AG04450 (cell line): Measurements from ENCODE around the gene SPOP. TPM values are rescaled to one million over a fixed set of nuclear protein-coding genes. Genes with fewer than 3 reads are reported as not detected.

ENCODE experiments used
- CTCF ChIA-PET: fragments of 300-600, 350-600 bp; formaldehyde crosslinking; extraction: SDS; loops from one replicate; lab custom pipeline; 2022; ENCODE audit warnings: antibody characterized with exemption, inconsistent platforms; lab: Charles Lee
- POLR2A ChIA-PET: fragments of 350-600 bp; formaldehyde crosslinking; extraction: SDS; loops from one replicate; lab custom pipeline; 2021; ENCODE audit warnings: antibody characterized with exemption, inconsistent platforms; lab: Yijun Ruan, JAX
- DNase-seq: peaks from one replicate; pipeline ENCODE4 v3.0.0-alpha.2; 2011; ENCODE audit warnings: low read depth, low spot score
- H3K27ac ChIP-seq: one replicate; pipeline ENCODE4 v1.5.1; 2012; ENCODE audit warnings: low read depth, low read length, control low read depth
- H3K27me3 ChIP-seq: one replicate; pipeline ENCODE4 v1.6.0; 2012; ENCODE audit warnings: low read length; ENCODE audit not compliant: control insufficient read depth, insufficient read depth
- H3K4me3 ChIP-seq: 2 replicates; pipeline ENCODE4 v1.5.1; 2011; ENCODE audit warnings: mild to moderate bottlenecking, low read depth, low read length, control low read depth
- H3K9me3 ChIP-seq: 2 replicates; pipeline ENCODE4 v1.5.1; 2012; ENCODE audit warnings: low read length; ENCODE audit not compliant: control insufficient read depth, insufficient read depth
- polyA plus RNA-seq: library from polyadenylated mRNA; depleted of rRNA; stranded (reverse); fragments of >200 nt; gene quantifications from 2 replicates; pipeline ENCODE4 v1.2.3, GENCODE V29; 2011
- TF ChIP-seq, protein P1 (sequence below): IDR thresholded peaks from 2 replicates; pipeline ENCODE4 v1.5.1; 2011; ENCODE audit warnings: low read depth, low read length, control low read depth, inconsistent platforms

Gene SPOP
- polyA plus RNA-seq, 1 experiment = 51.6 TPM

GRCh38 chr17:49692751-49693150 lies 14.9 kb upstream of the SPOP start:
- POLR2A ChIA-PET = no interaction called here
- no peaks in the 10 kb centered on the region for H3K9me3 ChIP-seq
- TF ChIP-seq, protein P1, sequence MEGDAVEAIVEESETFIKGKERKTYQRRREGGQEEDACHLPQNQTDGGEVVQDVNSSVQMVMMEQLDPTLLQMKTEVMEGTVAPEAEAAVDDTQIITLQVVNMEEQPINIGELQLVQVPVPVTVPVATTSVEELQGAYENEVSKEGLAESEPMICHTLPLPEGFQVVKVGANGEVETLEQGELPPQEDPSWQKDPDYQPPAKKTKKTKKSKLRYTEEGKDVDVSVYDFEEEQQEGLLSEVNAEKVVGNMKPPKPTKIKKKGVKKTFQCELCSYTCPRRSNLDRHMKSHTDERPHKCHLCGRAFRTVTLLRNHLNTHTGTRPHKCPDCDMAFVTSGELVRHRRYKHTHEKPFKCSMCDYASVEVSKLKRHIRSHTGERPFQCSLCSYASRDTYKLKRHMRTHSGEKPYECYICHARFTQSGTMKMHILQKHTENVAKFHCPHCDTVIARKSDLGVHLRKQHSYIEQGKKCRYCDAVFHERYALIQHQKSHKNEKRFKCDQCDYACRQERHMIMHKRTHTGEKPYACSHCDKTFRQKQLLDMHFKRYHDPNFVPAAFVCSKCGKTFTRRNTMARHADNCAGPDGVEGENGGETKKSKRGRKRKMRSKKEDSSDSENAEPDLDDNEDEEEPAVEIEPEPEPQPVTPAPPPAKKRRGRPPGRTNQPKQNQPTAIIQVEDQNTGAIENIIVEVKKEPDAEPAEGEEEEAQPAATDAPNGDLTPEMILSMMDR = no peak
- no peak overlapping the region for H3K4me3 ChIP-seq
- CTCF ChIA-PET = interaction anchor here (0.7 to 9.7 kb wide), 3 partner anchors 23 to 125 kb away, joined by 4 to 99 read pairs (median 4); no protein-coding TSS in a partner anchor
- no peak for DNase-seq
- no peak overlapping the region for H3K27ac ChIP-seq
- H3K27me3 ChIP-seq = no peaks in the 10 kb centered on the region

GRCh38 chr17:49691677-49692191 lies 13.8 kb upstream of the SPOP start:
- TF ChIP-seq, protein P1 = no peak
- H3K27ac ChIP-seq = no peak overlapping the region
- ChIA-PET CTCF (interaction anchor here (0.8 to 9.7 kb wide), 5 partner anchors 10 to 135 kb away, joined by 3 to 99 read pairs (median 9); no protein-coding TSS in a partner anchor), POLR2A (interaction anchor here (0.6 kb wide), 1 partner anchor 298 kb away, joined by 3 read pairs; no protein-coding TSS in a partner anchor)
- DNase-seq = no peak
- no peak overlapping the region for H3K4me3 ChIP-seq
- H3K9me3 ChIP-seq = no peaks in the 10 kb centered on the region
- no peaks in the 10 kb centered on the region for H3K27me3 ChIP-seq

DNA sequence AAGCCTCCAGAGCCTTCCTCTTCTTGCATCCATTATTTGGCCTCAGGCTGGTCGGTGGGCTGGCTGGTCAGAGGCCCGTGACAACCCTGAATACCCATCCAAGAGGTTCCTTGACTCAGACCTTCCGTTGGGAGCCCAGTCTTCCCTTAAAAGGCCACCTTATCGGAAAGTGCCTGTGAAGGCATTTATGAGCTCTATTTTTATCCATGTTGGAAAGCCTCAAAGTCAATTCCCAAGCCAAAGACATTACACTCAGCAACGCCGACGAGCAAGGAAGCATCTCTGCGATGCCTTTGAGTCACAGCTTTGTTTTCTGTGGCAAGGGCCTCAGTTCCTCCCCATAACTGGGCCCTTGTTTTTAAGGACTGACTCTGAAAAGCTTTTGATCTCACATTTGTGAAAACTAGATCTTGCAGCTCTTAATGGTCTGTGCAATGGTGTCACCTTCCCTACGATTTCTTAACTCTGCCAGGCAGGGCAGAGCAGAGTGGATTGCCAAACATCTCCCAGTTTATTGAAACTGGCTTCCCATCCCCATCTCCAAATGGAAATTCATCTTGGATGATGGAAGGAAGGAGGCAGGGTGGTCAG lies 13.3 kb upstream of the SPOP start:
- CTCF ChIA-PET = interaction anchor here (0.8 to 9.7 kb wide), 5 partner anchors 11 to 134 kb away, joined by 3 to 99 read pairs (median 9); no protein-coding TSS in a partner anchor
- TF ChIP-seq, protein P1 = no peak
- H3K9me3 ChIP-seq = no peaks in the 10 kb centered on the region
- no peak overlapping the region for H3K4me3 ChIP-seq
- no peak overlapping the region for H3K27ac ChIP-seq
- POLR2A ChIA-PET = interaction anchor here (0.6 kb wide), 1 partner anchor 299 kb away, joined by 3 read pairs; no protein-coding TSS in a partner anchor
- H3K27me3 ChIP-seq = no peaks in the 10 kb centered on the region
- DNase-seq = no peak

DNA sequence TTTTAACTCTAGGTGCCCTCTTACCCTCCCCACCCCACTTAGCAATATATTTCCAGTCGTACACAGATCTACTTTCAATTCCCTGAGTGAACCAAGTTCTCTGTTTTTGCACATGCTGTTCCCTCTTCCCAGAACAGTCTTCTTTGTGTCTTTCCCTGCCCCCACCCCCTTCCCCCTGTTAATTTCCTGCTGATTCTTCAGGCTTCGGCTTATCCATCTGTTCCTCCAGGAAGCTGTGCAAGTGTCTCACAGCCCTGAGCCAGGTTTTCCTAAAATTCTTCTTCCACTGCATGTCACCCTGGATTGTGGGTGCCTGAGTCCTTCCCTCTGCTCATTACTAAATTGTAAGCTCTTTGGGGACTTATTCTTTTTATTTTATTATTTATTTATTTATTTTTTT lies 12.4 kb upstream of the SPOP start:
- DNase-seq = no peak
- H3K27me3 ChIP-seq = no peaks in the 10 kb centered on the region
- ChIA-PET CTCF (interaction anchor here (0.6 to 1.9 kb wide), 4 partner anchors 17 to 164 kb away, joined by 3 to 9 read pairs (median 4); partner anchors contain the start of gene SLC35B1), POLR2A (no interaction called here)
- H3K27ac ChIP-seq = no peak overlapping the region
- H3K9me3 ChIP-seq = no peaks in the 10 kb centered on the region
- TF ChIP-seq, protein P1 = no peak
- no peak overlapping the region for H3K4me3 ChIP-seq

DNA sequence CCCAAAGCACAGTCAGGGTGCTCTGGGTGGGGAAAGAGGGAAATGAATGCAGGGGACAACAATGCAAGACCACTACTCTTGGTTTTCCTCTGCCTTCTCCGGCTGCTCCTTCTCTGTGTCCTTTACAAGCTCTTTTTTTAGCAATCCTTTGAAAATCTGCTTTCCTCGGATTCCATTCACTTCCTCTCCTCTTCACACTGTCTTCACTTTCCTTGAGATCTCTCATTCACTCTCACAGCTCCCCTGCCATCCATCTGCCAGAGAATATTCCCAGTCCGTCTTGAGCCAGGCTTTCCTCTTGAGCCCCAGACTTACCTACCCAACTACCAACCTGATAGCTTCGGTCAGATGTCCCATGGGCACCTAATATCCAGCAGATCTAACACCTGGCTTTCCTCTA lies 11.0 kb upstream of the SPOP start:
- no peak overlapping the region for H3K4me3 ChIP-seq
- CTCF ChIA-PET = interaction anchor here (0.9 to 2.1 kb wide), 3 partner anchors 11 to 121 kb away, joined by 4 to 9 read pairs (median 5); no protein-coding TSS in a partner anchor
- TF ChIP-seq, protein P1 = no peak
- no peaks in the 10 kb centered on the region for H3K27me3 ChIP-seq
- H3K9me3 ChIP-seq = no peaks in the 10 kb centered on the region
- POLR2A ChIA-PET = interaction anchor here (0.5 kb wide), 1 partner anchor 92 kb away, joined by 3 read pairs; no protein-coding TSS in a partner anchor
- H3K27ac ChIP-seq = no peak overlapping the region
- no peak for DNase-seq
